Measurements from ENCODE around the gene HYCC1.

The HYCC1 gene

DNA sequence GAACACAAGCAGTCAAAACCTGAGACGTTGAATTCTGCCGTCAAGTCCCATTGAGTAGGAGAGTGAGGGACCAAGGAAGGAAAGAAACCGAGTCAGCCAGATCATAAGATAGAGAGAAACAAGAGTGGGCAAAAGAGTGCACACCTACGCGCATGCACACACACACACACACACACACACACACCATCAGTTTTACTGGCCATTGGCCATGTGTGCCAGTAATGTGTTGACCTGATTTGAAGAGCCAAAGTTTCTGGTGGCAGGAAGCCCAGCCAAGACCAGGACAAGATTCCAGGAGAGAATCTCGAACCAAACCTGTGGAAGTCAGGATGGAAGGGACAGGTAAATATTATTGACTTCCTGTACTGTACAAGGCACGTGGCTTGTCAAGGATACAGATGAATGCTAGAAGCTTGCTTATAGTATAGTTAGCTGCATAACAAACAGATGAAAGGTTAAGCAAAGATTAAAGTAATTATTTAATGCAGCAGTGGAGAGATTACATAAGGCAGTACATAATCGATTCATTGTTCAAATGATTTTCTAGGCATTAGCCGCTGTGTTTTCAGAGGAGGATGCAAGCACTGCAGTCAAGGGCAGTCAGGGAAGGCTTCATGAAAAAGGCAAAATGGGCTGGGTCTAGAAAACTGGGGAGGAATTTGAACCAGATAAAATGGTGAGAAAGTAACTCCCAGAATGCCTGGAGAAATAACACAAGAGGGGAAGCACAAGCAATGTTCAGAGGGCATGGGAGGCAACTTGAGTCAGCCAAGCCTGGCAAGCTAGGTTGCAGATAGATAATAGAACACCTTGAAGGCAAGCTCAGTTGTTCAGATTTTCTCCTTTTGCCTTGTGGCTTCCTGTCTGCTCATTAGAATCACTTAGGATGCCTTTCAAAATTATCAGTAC is 2.7 kb upstream of the HYCC1 start:
- peak; percentile 51 for DNase-seq

DNA sequence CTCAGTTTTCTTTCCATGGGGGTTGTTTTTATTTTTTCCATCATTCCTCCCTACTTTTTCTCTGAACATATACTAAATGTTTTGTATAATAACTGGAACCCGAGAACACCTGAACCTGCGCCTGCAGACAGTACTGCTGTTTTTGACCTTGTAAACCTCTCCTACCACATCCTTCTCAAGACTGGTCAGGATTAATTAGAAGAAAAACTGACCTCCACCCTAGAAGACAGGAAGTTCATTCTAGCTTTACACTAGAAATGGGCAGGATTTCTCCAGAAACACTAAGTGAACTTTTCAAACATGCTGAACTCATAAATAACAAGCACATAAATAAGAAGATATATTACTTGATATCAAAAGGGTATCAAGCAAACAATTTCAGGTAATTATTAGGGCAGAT is 751 bp upstream of the HYCC1 start:
- DNase-seq: no peak

DNA sequence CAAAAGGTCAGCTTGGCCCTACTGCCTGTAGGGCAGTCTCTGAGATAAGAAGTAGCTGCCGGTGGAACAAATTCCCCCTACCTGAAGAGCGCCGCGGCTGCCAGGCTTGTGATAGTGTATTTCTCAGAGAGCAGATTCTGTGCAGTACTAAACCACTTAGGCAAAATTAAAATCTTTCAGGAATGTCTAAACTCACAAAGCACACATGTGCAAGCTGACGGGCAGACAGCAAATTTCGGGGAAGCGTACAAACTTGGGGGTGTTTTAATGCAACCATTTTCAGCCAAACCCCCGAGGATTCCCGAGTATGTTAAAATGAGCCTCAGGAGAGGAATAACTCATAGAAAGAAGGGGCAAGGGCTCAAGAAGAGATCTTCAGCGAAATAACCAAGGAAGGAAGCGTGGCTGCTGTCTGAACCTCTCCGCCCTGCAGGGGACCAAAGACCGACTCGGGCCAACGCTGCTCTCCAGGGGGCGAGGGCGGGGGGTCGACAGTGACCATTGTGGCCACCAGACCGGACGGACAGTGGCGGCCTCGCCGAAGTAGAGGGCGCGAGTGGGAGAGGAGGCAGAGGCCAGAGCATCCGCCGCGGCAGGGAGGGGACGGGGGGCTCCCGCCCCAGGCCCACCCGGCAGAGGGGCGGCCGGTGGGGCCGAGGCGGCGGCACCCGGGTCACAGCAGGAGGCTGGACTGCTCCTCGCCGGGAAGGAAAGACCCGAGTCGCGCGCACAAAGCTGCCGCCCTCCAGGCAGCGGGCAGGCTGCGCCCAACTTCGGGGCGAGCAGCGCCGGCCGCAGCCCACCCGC is 819 bp downstream of the HYCC1 start:
- DNase-seq: peak; percentile 42

DNA sequence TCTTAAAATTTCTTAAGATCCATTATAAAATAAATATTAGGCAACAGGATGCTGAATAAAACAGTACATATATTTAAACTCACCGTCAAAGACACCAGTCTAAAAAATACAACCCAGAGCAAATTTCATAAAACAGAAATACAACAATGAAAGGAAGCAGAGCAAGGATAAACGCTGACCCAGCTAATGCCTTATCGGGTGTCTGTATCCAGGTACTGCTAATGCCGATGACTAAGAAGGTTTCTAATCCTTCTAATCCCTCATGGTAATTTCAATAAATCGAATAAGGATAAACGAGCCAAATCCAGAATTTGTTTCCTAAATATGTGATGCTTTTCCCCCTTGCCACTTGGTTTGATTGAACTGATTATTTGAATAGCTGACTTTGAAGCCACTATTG is 1.7 kb downstream of the HYCC1 start:
- DNase-seq: no peak

DNA sequence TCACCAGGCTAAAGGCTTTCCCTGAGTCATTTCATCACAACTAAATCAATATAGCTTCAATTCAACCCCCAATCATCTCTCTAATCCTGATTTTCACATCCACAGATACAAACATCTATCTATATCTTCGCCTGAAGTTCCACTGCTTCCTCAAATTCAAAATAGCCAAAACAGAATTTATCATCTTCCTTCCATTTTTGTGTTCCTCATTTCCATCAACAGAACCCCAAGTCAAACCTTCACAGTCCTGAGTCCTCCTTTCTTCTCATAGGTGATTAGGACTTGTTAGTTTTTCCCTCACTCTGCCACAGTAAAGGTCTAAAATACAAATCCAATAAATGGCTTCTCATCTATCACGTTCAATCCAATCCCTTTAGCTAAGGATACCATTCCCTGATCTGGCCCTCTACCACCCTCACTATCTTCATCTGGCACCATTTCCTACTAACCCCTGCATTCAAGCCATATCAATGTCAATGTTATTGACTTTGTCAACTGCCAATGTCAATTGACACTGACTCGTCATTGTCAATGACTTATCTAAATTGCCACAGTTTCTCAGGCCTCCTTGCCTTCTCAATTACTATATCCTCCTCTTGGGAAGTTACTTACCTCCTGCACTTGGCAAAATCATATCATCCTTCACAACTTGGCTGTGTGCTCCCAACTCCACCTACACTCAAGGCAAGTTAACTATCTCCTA is 2.6 kb downstream of the HYCC1 start:
- DNase-seq: no peak

DNA sequence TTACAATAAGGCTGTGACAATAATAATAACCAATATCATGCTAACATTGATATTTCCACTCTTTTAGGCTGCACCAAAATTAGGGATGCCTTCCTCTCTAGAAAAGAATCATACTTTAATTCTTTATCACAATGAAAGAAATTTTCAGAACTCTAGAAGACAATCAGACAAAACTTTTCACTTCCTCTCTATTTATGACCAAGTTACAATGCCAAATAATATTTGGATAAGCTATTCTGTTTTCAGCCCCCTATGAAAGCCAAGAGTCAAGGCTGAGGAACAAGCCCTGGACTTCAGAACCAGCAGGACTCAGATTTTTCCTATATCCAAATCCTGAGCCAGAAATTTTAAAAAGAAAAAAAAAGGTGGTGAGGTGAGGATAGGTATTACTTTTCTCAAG is 4.6 kb downstream of the HYCC1 start:
- no peak for DNase-seq

DNA sequence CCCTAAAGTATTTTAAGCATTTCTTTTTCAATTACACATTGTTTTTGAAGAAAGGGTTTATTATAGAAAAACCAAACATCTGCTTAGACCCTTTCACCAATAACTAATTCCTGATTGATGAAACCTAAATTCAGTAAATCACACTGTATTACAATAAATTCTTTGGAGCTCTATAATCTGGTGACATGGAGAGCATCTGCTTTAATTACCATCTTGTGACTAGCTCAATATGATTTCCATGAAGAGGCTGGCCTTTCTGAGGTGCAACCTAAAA is 9.7 kb downstream of the HYCC1 start:
- no peak for DNase-seq

DNA sequence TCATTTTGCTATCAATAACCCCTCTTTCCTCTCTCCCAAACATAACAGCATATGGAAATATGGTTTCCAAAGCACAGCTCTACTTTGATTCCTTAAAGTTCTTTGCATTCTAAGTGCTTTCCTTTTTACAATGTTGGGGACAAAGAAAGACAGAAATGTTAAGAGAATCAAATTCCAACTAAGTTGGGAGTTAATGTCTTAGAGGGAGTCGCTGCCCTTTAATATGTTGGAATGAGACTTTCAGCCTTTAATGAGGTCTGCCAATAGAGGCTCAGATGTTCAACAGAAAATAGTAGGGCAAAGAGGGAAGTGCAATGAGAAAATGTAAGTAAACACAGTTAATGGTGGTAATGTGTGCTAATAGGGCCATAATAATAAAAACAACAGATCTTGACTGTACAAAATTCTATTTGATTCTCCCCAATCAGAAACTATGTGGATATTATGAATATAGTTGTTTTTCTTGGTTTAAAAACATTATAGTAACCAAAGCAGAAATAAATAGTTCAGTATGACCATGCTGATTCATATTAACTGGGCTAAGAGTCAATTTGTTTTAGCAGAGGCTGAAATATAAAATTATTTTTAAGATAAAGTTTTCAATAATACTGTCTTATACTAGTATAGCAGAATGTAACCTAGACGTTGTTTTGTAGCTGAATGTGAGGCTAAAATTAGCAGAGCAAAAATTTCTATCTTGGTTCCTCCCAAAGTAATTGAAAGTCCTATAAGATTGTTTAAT is 10.3 kb downstream of the HYCC1 start:
- DNase-seq: no peak

DNA sequence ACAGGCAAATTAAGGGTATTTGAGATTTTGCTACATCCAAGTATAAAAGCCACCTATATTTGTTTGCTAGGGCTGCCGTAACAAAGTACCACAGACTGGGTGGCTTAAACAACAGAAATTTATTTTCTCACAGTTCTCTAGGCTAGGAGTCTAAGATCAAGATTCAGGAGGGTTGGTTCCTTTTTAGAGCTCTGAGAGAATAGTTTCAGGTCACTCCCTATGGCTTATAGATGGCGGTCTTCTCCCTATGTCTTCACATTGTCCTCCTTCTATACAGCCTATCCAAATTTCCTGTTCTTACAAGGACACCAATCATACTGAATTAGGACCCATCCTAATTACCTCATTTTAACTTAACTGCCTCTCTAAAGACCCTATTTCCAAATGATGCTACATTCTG is 11.2 kb downstream of the HYCC1 start:
- no peak for DNase-seq

DNA sequence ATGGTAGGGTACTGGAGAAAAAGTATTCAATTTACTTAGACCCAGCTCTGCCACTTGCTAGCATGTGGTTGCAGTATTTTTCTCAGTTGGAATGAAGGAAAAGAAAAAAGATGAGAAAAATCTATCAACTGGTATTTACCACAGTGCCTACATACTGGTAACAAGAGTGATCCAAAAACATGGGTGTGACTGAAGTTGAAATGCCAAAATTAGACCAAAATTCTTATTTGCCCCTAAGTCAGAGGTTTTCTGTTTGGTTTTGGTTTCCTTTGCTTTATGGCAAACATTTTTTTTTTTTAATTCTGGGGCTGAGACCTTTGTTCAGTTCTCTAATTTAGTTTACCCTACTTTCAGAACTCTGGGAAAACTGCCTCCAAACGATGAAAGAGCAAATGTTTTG is 12.3 kb downstream of the HYCC1 start:
- DNase-seq: no peak

DNA sequence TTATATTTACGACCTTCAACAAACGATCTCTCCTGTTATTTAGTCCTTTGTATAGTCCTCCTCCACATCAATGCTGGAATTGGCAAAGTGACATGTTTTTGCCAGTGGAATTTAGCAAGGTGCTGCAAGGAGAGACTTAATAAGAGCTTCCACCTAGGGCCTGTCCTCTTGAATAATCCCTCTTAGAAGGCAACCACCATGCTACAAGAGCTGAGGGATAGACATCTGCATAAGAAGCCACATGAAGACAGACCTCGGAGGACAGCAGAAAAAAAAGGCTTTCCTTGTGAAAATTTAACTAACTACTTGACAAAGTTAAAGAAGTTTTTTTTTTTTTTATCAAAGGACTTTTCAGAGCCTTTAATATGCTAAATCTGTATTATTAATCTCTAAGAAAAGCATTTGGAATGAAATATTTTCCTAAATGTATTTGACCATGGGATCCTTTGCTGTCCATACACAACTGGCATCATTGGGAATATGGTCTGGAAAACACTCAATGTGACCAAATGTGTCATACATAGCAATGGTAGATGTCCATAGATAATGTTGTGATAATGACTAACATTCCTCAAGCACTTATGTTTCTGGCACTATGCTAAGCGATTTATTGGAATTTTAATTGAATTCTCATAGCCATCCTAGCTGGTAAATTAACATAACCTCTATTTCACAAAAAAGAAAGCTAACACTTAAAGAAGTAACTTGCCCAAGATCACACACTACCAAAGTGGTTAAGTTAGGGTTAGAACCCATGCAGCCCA is 13.2 kb downstream of the HYCC1 start:
- no peak for DNase-seq

DNA sequence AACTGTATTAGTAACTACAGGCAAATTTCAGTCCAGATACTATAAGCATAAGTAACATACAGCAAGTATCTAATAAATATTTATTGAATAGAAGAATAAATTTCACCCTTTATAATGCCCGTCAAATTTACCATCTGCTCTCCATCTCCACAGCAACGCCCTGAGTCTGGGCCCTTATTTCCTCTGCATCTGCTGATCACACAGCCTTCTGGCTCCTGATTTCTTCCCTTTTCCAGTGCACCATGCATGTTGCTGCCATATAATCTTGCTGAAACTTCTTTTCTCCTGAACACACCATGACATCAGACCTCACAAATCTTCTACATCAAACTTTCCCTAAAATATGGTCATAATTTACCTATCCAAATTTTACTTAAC is 15.4 kb downstream of the HYCC1 start:
- DNase-seq: no peak

DNA sequence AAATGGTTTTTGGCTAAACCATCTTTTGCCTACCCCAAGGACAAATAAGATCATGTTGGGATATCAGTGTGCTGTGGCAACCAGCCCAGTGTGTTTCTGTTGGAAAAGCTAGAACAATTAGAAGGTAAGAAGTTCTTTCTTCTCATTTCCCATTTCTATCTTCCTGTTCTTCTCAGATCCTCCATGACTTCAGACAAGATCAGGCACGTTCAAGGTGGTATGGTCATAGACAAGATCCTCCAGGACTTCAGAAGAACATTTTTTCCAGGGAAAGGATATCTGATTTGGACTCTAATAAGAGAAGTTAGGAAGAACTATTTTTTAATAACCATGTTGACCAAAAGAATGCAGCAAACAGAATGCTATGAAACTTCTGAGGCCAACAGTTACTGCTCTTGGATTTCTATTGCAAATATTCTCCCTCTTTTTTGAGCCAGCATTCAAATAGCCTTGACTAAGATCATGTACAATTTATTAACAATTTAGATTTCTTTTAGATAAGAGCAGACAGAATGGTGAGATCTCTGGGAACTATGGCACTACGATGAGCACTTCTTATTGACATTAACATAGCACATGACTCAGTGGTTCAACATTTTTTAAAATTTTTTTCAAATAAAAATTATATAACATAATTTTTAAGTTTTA is 15.9 kb downstream of the HYCC1 start:
- DNase-seq: no peak

DNA sequence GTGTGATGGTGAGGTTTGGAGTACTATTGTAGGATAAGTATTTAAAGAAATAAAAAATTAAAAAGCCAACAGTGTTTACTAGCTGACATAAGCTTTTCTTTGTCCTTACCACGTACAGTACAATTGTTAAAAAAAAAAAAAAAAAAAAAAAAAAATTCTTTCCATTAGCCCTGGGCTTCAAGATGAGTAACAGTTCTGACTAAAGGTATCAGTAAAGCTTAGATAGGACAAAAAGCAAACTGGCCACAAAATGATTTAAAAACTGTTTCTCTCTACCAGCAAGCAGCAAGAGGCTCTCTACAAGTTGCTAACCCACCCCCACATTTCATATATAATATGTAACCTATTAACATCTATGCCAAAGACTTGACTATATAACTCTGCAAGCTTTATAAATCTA is 17.5 kb downstream of the HYCC1 start:
- no peak for DNase-seq

DNA sequence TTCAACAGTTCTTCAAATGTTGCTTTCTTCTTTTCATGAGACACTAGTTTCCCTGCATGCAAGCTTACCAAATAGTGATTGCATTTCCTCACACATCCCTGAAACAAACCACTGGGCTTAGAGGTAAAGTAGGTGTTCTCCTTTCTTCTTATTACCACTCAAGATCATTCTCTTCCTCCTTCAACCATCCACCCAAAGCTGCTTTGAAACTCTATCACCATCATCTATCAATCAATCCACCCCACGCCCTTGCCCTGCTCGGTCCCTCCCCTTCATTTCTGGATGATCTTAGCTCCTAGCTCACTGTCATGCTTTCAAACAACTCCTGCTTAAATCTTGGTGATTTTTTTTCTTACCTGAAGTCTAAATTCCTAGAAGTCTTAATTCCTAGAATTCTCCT is 18.9 kb downstream of the HYCC1 start:
- no peak for DNase-seq

DNA sequence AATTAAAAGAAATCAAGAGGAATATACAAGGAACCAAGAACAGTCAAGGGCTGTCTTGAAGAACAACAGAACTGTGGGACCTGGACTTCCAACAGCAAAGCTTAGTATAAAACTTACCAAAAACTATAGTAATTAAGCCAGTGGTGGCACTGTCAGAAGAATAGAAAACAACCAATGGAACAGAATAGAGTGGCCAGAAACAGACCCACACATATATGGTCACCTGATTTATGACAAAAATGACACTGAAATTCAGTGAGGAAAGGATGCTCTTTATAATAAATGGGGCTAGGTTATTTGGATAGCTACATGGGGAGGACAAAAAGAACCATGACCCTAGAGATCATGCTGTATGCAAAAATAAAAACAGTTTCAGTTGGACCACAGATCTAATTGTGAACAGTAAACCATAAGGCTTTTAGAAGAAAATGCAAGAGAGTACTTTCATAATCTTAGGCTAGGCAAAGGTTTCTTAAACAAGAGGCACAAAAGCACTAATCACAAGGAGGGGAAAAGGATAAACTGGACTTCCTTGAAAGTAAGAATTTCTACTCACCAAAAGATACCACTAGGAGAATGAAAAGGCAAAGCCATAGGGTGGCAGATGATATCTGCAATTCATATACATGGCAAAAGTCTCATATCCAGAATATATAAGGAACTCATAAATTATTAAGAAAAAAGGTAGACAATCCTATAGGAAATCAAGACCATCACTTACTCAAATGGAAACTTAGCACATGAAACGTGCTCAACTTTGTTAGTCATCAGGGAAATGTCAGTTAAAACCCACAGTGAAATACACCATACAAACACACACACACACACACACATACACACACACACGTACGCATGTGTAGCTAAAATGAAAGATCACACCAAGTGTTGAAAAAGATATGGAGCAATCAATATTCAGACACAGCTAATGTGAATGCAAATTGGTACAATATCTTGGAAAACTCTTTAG is 20.8 kb downstream of the HYCC1 start:
- DNase-seq: no peak

DNA sequence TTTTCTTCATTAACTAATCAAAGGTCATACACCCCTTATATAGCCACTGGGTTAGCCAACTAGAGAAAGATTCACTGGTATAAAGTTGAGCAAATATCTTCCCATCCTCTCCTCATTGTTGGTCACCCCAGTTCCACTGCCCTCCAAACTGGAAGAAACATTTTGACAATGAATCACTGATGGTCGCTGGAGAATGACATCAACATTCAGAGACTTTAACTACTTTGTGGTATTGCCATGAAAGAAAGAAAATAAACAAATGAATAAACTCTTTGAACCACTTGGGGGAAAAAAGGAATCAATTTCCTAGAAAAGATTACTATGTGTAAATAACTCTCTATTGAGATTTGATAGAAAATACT is 23.4 kb downstream of the HYCC1 start:
- peak; percentile 49 for DNase-seq

DNA sequence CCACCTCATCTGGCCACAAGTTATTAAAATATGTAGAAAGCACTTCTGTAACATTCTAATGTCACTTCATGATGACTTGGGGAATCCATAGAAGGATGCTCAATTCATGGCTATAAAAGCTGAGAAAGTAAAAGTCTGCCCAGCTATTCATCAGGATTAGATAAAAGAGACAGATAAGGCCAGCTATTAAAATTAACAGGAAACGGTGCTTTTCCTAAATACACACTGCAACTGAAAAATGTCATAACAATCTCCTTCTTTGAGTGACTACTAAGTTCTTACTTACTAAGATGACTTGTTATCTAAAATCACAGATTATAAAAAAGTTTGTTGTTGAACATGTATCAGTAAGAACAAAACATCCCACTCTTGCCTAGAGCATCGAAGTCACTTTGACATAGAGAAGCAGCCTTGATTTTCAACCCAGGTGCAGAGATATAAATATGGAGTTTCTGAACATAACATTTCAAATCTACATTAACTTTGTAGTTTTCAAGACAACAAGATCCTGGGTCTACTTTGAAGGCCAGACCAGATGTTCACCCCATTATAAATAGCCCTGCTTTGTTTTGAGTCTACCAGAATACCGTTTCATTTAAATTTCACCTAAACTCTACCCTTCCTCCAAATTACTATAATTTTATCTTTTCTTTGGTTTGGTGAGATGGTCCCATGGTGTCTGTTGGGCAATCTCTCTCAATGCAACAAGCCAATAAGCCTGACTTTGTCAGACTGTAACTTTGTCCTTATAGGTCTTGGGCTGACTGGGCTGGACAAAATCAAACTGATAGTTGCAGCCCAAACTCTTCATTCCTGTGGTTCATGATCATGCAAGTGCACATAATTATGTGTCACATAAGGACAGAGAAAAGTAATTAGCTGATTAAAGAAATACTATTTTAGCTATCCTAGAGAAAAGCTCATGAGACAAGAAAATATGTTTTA is 24.0 kb downstream of the HYCC1 start:
- DNase-seq: no peak

DNA sequence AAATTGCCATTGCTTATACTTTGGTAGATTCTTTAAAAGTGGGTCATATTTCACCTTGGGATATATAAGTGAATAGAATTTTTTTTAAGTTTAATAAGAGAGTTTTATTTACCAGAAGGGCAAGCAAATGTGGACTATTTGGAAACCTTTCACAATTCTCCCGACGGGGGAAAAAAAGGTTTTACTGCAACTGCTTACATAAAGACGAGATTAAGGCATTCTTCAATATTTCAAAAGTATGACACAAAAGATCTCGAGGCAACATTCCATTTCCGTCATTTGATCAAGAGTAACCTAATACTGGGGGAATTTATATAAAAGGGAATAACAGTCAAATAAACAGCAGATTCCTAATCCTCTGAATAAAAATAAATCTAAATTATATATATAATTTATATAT is 28.5 kb downstream of the HYCC1 start:
- DNase-seq: no peak

Data from NCI-H226 (cell line).